ENCODE results near the gene ROBO2.
A peak's percentile ranks its signal among the peaks of the same experiment; 100 is the strongest.

ROBO2 gene

GRCh38 chr3:77039606-77040171 is at the start of gene ROBO2:
ROBO2 (plus strand) TSS chr3:77040099; CDS start chr3:77040786, 687 bp downstream.
- DNase-seq = no peak

- DNase-seq = no peak
These were observed 49.3 kb upstream of the ROBO2 start for GRCh38 chr3:76990606-76991005.

GRCh38 chr3:76991165-76991564 is 48.7 kb upstream of the ROBO2 start:
- no peak for DNase-seq

- DNase-seq = no peak
These were observed 42.2 kb upstream of the ROBO2 start for GRCh38 chr3:76997733-76998132.

GRCh38 chr3:76998555-76998954 is 41.3 kb upstream of the ROBO2 start:
- no peak for DNase-seq

- no peak for DNase-seq
These were observed 38.7 kb upstream of the ROBO2 start for GRCh38 chr3:77001062-77001701.

- no peak for DNase-seq
These were observed 25.7 kb upstream of the ROBO2 start for GRCh38 chr3:77014226-77014625.

- DNase-seq = no peak
These were observed 14.4 kb upstream of the ROBO2 start for GRCh38 chr3:77025471-77025870.

GRCh38 chr3:77026904-77027634 is 12.8 kb upstream of the ROBO2 start:
- no peak for DNase-seq

- no peak for DNase-seq
These were observed 11.9 kb upstream of the ROBO2 start for GRCh38 chr3:77028005-77028404.

- DNase-seq = peak; percentile 29
These were observed 1.4 kb upstream of the ROBO2 start for GRCh38 chr3:77038468-77038929.

GRCh38 chr3:77038930-77039605 is 831 bp upstream of the ROBO2 start:
- no peak for DNase-seq

GRCh38 chr3:77040216-77040615 is 317 bp downstream of the ROBO2 start:
- DNase-seq = no peak

- DNase-seq = no peak
These were observed 1.2 kb downstream of the ROBO2 start for GRCh38 chr3:77040926-77041722.

GRCh38 chr3:77041811-77042210 is 1.9 kb downstream of the ROBO2 start:
- DNase-seq = no peak

- DNase-seq = no peak
These were observed 2.4 kb downstream of the ROBO2 start for GRCh38 chr3:77042343-77042742.

GRCh38 chr3:77042882-77043281 is 3.0 kb downstream of the ROBO2 start:
- DNase-seq = no peak

GRCh38 chr3:77045686-77046085 is 5.8 kb downstream of the ROBO2 start:
- DNase-seq = no peak

GRCh38 chr3:77048186-77048585 is 8.3 kb downstream of the ROBO2 start:
- DNase-seq = no peak

GRCh38 chr3:77051591-77051990 is 11.7 kb downstream of the ROBO2 start:
- DNase-seq = no peak

- DNase-seq = no peak
These were observed 12.2 kb downstream of the ROBO2 start for GRCh38 chr3:77052051-77052501.

Measured in stimulated activated CD4-positive, alpha-beta T cell treated with anti-CD3 and anti-CD28 coated beads, Interleukin-15, amount 100 ng/mL, for 24 hours (primary cell).